HS-27A (cell line): ENCODE results near the gene ANKH.
"Not testable (repeated sequence)": the region's sequence is repeated elsewhere in the genome, so short reads cannot be mapped to it uniquely, and the experiment has no call there.

Experiments used
- DNase-seq: peaks from one replicate; pipeline ENCODE4 v3.0.0-alpha.2; 2012; ENCODE audit warnings: low read depth, missing footprints

The ANKH gene

DNA sequence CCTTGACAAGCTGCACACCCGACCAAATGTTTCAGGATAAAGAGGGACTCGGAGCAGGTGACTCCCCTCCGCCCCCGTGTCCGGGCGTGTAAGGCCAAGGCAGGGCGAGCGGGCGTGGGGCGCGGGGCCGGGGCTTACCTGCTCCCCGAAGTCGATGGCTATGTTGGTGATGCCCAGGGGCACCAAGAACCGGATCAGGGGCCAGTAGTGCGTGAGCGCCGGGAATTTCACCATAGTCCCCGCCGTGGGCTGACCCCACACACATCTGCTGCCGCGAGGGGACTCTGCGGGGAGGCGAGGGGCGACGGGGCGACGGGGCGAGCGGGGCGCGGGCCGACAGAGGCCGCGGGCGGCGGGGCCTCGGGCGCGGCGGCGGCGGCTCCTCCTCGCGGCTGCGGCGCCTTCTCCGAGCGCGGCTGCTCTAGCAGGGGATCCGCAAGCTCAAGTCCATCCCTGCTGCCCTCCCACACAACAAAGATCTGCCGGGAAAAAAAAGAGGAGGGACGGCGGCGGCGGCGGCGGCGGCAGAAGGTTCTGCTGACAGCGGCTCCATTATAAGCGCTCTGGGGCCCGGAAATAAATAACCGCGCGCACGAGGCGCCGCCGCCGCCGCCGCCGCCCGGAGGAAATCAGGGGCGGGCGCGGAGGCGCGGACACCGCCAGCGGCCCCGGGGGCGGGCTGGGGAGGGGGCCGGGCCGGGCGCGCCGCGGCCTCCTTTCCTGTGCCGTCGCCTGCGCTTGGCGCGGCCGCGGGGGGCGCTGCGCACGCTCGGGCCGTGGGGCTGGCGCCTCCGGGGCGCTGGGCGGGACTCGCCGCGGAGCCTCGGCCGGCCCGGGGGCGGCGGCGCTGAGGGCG is at the start of gene ANKH:
Gene ANKH (minus strand): TSS at position 565 of the 856 bp plus-strand sequence. CDS start 331 bp downstream, at position 234.
- DNase-seq = no peak

DNA sequence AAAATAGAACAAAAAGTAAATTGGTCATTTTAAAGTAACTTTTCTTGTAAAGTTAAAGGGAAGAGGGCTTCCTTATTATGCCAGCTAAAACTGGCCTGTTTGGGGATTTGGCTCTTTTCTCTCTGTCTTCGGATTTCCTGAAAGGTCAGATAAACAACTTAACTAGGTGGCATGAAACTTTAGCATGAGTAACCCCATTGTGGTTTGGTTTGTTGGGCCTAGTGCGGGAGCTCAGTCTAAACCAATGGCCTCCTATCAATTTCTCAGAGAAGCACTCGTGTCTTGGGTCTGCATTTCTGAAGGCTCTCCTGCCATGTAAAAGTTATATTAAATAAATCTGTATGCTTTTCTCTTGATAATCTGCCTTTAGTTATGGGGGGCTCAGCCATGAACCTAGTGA is 48.5 kb upstream of the ANKH start:
- DNase-seq = no peak

DNA sequence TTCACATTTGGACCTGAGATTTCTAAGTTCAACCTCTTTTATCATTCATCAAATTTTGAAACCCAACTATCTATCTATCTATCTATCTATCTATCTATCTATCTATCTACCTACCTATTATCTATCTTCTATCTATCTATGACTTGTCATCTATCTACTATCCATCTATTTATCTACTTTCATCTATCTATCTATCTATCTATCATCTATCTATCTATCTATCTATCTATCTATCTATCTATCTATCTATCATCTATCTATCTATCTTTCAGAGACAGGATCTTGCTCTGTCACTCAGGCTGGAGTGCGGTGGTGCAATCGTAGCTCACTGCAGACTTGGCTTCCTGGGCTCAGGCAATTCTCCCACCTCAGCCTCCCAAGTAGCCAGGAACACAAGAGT is 47.5 kb upstream of the ANKH start:
- DNase-seq = not testable (repeated sequence)

DNA sequence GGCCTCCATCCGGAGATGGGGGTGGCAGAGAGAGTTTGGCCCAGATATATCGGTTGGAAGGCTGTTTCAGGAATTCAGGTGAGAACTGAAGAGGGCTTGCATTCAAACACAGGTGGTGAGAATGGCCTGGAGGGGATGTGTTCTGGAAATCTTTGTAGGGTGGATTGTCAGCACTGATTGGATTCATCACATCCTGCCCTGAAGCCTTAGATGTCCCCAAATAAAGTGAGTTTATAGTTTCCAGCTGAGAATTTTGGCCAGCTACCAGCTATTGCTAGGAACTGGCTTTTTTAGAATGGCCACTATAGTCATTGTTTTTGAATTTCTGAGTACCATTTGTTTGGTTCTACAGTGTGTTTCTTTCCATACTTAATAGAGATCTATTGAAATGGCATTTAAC is 46.1 kb upstream of the ANKH start:
- no peak for DNase-seq

DNA sequence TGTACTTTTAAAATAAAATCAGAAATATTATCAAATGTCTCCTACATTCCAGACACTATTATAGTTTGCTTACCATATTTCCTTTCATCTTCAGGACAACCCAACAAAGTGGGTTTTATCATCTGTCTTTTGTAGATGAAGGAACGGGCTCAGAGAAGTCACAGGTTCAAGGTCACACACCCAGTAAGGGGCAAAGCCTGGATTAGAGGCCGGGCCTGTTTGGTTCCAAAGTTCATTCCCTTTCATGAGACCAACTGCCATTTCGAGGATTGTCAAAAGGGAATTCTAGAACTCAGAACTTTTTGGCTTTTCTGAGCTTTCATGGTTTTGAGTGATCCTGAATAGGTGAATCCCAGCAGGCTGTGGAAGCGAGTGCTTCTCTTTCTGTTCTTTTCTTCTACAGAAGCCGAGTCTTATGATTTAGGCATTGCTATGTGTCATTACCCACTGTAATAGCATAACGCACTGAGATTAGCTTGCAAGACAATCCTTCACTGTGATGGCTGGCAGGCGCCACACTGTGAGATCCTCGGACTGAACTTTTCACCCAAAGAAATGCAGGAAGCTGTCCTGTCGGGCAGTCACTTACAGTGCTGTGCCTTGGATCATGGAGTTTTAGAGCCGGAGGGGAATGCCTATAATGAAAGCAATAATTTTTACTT is 43.8 kb upstream of the ANKH start:
- no peak for DNase-seq

DNA sequence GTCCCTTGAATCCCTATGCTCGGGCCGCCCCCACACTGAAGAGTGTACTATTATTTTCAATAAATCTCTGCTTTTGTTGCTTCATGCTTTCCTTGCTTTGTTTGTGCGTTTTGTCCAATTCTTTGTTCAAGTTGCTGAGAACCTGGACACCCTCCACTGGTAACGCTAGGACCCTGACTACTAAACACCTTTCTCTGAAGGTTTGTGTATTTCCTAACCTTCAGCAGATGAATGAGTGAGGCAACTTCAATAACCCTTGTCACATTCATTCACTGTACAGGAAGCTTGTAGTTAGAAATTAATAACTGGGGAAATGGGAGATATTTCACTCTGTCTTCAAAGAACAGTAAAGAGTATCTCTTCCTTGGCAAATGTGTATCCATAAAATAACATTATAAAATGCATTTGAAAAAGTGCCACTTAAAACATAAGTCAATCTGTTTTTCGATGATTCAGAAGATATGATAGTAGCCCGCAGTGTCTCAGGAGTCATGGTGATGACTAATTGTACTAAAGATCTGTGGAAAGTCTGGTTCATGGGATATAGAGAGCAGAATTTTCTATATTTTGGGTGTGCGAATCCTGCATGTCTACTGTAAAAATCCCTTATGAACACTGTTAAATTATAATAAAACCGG is 43.2 kb upstream of the ANKH start:
- DNase-seq = no peak

DNA sequence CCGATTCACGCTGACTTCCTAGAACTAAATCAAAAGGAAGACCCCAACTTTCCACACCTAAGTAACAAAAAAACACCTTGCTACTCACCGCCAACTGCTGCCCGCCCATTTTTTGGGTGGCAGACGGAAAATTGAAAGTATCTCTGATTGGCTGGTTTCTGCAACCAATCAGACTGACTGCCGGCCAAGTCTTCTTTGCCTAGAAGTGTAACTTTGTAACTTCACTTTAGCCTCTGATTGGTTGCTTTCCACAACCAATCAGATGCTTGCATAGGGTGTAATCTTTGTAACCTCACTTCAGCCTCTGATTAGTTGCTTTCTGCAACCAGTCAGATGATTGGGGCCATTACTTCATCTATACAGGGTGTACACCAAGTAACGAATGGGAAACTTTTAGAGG is 42.6 kb upstream of the ANKH start:
- no peak for DNase-seq

DNA sequence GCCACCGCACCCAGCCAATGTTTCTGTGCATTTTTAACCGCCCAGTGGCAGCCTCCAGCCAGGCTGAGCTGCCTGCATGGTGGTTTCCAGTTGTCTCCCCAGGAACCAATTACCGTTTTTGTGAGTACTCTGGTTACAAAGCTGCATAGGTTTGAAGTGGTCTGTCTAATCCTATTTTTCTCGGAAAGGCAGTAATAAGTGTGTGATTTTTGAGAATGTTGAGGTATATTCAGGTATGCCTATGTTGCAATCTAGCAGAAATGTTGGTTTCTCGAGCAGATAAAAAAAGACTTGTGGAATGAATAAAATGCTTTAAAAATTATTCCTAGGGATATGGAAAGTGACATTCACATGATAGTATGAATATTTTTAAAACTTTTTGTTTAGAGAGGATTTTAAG is 41.5 kb upstream of the ANKH start:
- DNase-seq = no peak

DNA sequence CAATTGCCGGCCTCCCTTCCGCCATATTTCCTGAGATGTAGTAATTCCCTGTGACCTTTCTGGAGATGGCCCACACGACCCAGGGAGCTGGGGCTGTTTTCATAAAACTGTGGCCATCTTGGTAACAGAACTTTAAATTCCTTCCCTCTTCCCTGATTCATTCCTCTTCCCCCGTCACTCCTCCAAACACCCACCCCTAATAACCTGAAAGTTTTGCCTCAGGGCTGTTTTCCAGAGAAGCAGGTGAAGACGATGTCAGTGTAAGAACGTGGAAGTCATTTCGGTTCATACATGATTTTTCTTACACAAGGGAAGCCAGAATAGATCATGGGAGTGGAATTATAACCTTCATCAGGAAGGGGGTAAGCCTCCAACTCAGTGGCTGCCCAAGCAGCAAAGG is 40.6 kb upstream of the ANKH start:
- no peak for DNase-seq

DNA sequence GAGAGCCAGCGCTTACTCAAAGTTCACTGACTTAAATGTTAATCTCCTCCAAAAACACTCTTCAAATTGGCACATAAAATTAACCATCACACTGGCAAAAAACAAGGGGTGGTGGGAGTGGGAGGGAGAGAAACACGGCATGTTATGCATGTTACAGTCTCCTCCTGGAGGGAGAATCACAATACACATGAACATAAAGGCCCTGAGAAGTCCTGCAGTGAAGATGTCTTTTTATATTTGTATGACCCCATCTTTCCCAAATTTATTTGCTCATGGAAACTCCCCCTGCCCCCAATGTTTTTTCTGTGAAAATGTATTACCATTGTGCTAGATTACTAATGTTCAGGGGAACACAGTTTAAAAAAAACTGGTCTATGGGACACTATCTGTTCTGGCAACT is 37.8 kb upstream of the ANKH start:
- DNase-seq = no peak

DNA sequence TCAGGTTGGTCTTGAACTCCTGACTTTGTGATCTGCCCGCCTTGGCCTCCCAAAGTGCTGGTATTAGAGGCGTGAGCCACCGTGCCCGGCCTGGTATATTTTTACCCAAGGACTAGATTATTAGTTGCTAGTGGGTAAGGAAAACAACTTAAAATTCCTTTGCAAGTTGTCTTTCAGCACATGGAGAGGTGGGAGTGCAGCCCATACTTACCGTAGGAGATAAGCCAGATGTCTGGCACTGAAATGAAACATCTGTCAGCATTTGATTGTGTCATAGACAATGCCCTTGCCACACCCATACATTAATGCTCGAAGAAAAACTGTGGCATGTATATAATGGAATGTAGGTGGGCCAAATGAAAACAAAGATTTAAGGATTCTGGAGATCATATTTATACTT is 36.6 kb upstream of the ANKH start:
- DNase-seq = no peak

DNA sequence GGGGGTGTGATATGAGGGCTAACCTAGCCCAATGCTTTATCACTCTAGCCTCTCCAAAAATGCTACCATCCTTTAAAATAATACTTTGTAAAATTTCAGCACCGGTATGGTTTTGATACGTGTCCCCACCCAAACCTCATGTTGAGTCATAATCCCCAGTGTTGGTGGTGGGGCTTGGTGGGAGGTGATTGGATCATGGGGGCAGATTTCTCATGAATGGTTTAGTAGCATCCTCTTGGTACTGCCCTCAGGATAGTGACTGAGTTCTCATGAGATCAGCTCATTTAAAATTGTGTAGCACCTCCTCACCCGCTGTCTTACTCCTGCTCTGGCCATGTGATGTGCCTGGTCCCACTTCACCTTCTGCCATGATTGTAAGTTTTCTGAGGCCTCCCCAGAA is 35.0 kb upstream of the ANKH start:
- no peak for DNase-seq

DNA sequence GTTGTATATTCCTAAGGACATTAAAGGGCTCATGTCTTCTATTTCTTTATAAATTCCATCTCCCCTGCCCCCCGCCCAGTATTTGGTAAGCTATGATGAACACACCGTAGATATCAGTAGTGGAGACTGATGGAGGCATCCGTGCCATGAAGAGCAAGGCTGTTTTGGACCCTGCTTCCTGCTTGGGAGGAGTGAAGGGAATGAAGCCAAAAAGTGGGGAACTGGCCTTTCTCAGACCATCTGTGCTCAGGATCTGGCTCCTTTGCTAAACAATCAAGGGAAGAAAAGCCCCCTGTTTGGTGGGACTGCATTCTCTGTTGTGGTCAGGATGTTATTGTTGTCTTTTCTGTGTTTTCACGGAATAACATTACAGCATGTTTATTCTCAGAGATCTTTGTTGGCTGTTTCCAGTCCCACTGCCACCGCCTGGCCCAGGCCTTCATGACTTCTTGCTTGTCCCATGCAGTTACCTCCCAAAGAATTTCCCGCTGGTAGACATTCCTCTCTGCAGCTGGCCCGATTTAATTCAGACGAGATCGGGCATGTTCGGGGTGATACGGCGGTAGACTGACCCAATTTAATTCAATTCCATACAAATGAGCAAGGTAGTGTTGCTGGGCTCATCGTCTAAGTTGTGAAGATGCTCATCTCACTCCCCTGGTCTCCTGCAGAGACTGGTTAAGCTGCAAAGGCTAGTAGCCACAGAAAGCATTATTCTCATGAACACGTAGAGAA is 31.4 kb upstream of the ANKH start:
- no peak for DNase-seq

DNA sequence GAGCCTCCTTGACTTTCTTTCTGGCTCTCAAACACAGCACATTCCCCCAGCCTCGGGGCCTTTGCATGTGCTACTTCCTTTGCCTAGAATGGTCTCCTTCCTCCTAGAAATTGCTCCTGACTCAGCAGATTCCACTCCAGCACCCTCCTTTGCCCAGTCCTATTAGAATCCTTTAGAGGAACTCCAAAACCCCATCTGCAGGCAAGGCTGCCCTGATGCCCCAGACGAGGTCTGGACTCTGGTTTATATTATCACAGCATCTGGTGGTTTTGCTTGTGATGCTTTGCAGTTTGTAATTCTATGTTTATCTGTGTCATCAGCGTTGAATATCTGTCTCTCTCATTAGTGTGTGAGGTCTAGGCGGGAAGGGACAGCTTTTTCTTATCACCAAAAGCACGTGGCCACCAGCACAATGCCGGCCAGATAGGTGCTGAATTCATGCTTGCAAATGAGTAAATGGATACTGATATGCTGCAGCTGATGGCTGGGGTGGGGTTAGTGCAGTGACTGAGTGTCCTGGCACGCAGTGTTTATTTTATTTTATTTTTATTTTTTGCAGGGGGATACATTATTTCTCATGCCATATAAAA is 30.0 kb upstream of the ANKH start:
- no peak for DNase-seq

DNA sequence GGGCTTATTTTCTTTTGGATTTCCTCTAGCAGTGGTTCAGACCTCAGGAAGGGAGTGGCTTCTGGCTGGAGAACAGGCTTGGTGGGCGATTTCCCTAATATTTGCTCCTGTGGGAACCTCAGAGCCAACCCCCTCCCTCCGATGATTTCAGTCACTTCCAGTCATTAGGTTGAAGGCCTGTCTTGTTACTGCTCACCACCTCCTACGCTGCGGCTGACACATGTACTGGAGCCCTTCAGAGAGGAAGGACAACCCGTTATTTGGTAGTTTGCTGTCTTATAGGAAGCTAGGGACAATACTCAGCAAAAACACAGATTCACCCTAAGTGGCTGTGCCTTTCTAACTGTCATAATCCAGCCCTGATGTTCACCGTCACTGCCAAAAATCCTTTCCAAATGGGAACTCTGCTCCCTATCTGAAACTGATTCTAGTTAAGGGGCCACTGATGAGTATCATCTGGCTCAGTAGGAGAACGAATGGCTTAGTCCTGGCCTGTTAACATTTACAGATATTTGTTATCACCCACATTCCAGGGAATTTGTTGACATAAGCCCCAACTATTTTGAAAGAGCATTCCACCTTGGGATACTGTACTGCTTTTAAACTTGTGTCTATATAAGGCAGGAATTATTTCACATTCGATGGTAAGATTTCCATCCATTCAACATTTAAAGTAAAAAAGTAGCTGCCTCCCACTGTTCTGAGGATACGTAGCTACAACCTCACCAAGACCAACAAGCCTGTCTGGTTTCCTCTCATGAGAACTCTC is 29.3 kb upstream of the ANKH start:
- DNase-seq = no peak

DNA sequence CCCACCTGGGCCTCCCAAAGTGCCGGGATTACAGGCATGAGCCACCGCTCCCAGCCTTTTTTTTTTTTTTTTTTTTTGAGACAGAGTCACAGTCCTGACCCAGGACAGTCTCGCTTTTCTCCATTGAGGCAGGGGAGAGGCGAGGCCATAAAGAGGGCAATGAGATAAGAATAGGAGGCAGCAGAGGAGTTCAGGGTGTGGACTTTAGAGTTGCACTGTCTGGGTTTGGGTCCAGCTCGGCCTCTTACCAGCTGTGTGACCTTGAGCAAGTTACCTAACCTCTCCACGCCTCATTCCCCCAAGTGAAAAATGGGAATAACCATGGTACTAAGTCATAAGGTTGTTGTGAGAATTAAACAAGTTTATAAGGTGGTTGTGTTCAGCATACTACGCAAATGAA is 24.6 kb upstream of the ANKH start:
- no peak for DNase-seq

DNA sequence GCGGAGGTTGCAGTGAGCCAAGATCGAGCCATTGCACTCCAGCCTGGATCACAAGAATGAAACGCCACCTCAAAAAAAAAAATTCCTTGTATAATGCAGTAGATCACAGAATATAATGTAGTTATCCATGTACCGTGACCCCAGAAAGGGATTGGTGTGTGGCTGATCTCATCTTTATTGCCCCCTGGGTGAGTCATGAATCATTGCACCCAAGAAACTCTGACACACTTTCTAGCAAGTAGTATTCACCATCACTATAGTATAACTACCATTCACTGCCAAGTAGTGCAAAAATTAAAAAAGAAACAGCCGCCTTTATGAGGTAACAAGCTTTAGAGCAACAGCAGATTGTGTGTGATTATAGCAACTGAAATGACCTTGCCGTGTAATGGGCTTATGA is 23.7 kb upstream of the ANKH start:
- no peak for DNase-seq

DNA sequence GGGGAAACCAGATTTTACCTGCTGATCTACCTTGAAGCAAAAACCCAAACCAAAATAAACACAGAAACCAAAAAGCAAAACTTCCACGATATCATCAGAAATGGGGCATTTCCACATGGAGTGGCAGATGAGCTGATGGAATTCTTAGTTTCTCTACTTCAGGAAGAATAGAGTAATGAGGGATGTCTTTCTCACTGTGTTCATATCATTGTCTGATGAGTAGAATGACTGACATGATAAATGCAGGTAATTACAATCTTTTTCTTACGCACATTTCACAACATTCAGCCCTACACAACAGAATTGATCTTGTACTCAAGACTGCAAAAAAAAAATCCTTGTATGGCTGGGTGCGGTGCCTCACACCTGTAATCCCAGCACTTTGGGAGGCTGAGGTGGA is 23.2 kb upstream of the ANKH start:
- no peak for DNase-seq

DNA sequence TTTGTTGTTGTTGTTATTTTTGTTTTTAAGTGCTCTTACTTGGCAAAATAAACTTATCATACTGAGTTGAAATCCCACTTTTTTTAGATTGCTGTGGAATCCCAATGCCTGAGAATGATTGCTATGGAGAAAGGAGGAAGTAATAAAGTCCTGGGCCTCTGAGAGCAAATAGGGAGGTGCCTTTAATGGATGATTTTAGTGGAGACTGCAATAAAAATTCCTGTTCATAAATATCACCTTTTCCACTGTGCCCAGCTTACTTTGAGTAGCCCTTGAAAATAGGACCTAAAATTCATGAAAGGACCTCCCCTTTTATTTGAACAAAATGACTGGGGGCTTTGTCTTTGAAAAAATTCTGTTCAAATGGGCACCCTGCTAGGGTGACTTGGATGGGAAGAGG is 21.8 kb upstream of the ANKH start:
- DNase-seq = no peak

DNA sequence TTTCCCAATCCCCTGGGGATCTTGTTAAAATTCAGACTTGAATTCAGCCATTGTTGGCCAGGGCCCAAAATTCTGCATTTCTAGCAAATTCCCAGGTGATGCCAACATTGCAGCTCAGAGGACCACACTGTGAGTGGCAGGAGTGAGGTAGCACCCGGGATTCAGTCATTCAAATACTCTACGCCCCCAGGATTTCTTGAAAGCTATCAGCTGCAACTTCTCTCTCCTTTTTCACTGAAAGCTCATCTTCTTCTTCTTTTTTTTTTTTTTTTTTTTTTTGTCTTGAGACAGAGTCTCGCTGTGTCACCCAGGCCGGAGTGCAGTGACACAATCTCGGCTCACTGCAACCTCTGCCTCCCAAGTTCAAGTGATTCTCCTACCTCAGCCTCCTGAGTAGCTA is 19.3 kb upstream of the ANKH start:
- DNase-seq = no peak

DNA sequence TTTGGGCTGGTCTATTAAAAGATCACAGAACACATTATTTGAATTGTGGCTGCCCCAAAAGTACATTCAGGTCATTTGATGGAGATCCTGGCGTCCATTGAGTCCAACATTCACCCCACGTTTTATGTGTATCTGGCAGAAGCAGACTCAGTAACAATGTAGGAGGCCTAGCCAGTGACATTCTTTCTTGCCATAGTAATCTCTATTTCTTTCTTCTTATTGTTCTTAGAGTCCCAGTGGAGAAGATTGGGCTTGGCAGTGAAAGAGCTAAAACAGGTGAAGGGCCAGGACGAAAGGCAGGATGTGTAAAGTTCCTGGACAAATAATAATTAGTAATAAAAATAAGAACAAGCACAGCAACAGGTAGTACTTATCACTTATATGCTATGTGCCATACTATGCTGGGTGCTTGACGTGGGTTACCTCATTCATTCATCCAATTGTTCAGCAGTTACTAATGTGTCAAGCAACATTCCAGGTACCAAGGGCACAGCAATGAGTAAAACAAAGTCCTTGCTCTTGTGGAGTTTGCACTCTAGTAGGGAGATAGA is 12.6 kb upstream of the ANKH start:
- no peak for DNase-seq
